Activated CD8-positive, alpha-beta T cell treated with anti-CD3 and anti-CD28 coated beads for 36 hours (primary cell): ENCODE data around the gene TFB2M. TPM values are rescaled to one million over a fixed set of nuclear protein-coding genes. Genes with fewer than 3 reads are reported as not detected.

Experiments
- ATAC-seq: fragments of 200-7000 bp; cut with Tn5 transposase; one replicate; pipeline ENCODE4 v1.10.0; 2021; ENCODE audit warnings: mild to moderate bottlenecking, moderate library complexity
- CTCF ChIA-PET: fragments of 350-600 bp; sonication (Branson Sonifier 250); formaldehyde crosslinking; loops from one replicate; lab custom pipeline; 2021; ENCODE audit warnings: antibody characterized with exemption; lab: Charles Lee
- POLR2A ChIA-PET: fragments of 350-600 bp; sonication (Branson Sonifier 250); formaldehyde crosslinking; loops from one replicate; lab custom pipeline; 2021; ENCODE audit warnings: antibody characterized with exemption; lab: Charles Lee
- DNase-seq: peaks from one replicate; pipeline ENCODE4 v3.0.0-alpha.2; 2020
- H3K27ac Mint-ChIP-seq: one replicate; pipeline ENCODE4 v1.8.0; 2021; ENCODE audit warnings: mild to moderate bottlenecking, mixed read lengths
- H3K27me3 Mint-ChIP-seq: one replicate; pipeline ENCODE4 v1.8.0; 2021; ENCODE audit warnings: mixed read lengths
- H3K36me3 Mint-ChIP-seq: one replicate; pipeline ENCODE4 v1.8.0; 2021; ENCODE audit warnings: low read depth, mixed read lengths
- H3K4me1 Mint-ChIP-seq: one replicate; pipeline ENCODE4 v1.8.0; 2021; ENCODE audit warnings: low read depth, mixed read lengths
- H3K4me3 Mint-ChIP-seq: one replicate; pipeline ENCODE4 v1.8.0; 2021; ENCODE audit warnings: mild to moderate bottlenecking, moderate library complexity, mixed read lengths
- H3K9me3 Mint-ChIP-seq: one replicate; pipeline ENCODE4 v1.8.0; 2021; ENCODE audit warnings: mixed read lengths
- CTCF ChIP-seq: fragments of 200-600 bp; IDR thresholded peaks from one replicate; pipeline ENCODE4 v1.8.0; 2022; ENCODE audit warnings: antibody characterized with exemption, mild to moderate bottlenecking
- intact Hi-C: fragments of 100-400 bp; cut with micrococcal nuclease; formaldehyde crosslinking; loops from one replicate; pipeline ENCODE4 v1.10.0; 2022
- total RNA-seq, 2 experiments: library from RNA; stranded (reverse); gene quantifications; one replicate each; pipeline ENCODE4 v1.2.3, GENCODE V29; 2021

Gene TFB2M
- total RNA-seq, 2 experiments from 2014 or later, result 16.0 TPM

- Mint-ChIP-seq H3K27me3 (no peaks in the 10 kb centered on the region), H3K4me3 (no peak overlapping the region), H3K27ac (no peak overlapping the region), H3K4me1 (peaks cover 8% of the 10 kb centered on the region), H3K9me3 (peaks cover 18% of the 10 kb centered on the region), H3K36me3 (peaks cover 2% of the 10 kb centered on the region)
- ChIA-PET POLR2A (no interaction called here), CTCF (interaction anchor here (1.6 kb wide), 1 partner anchor 17 kb away, joined by 3 read pairs; no protein-coding TSS in a partner anchor)
- ATAC-seq (no peak), DNase-seq (no peak)
- no peak for TF ChIP-seq CTCF
- intact Hi-C loops, result no loop called here
Measured at GRCh38 chr1:246515390-246516005, 50.6 kb downstream of the TFB2M start.

GRCh38 chr1:246513619-246514343 is 52.3 kb downstream of the TFB2M start:
- intact Hi-C loops, result no loop called here
- Mint-ChIP-seq H3K27ac (no peak overlapping the region), H3K36me3 (peaks cover 2% of the 10 kb centered on the region), H3K27me3 (no peaks in the 10 kb centered on the region), H3K4me3 (no peak overlapping the region), H3K9me3 (peaks cover 18% of the 10 kb centered on the region), H3K4me1 (peaks cover 8% of the 10 kb centered on the region)
- DNase-seq (no peak), ATAC-seq (no peak)
- no peak for TF ChIP-seq CTCF
- ChIA-PET POLR2A (interaction anchor here (1.0 kb wide), 1 partner anchor 53 kb away, joined by 3 read pairs; the partner anchor contains the start of genes CNST and TFB2M), CTCF (interaction anchor here (1.0 to 1.8 kb wide), 3 partner anchors 8 to 21 kb away, joined by 3 to 4 read pairs (median 4); no protein-coding TSS in a partner anchor)

GRCh38 chr1:246513041-246513440 is 53.0 kb downstream of the TFB2M start:
- ChIA-PET POLR2A (interaction anchor here (1.0 kb wide), 1 partner anchor 53 kb away, joined by 3 read pairs; the partner anchor contains the start of genes CNST and TFB2M), CTCF (interaction anchor here (1.8 kb wide), 1 partner anchor 8 kb away, joined by 4 read pairs; no protein-coding TSS in a partner anchor)
- Mint-ChIP-seq H3K9me3 (peaks cover 18% of the 10 kb centered on the region), H3K36me3 (peaks cover 2% of the 10 kb centered on the region), H3K27ac (no peak overlapping the region), H3K27me3 (no peaks in the 10 kb centered on the region), H3K4me3 (no peak overlapping the region), H3K4me1 (peaks cover 8% of the 10 kb centered on the region)
- TF ChIP-seq CTCF, result no peak
- ATAC-seq (no peak), DNase-seq (no peak)
- intact Hi-C loops, result no loop called here

- Mint-ChIP-seq H3K27ac (no peak overlapping the region), H3K9me3 (peaks cover 18% of the 10 kb centered on the region), H3K4me3 (no peak overlapping the region), H3K36me3 (peaks cover 2% of the 10 kb centered on the region), H3K4me1 (peaks cover 11% of the 10 kb centered on the region), H3K27me3 (no peaks in the 10 kb centered on the region)
- ChIA-PET CTCF (interaction anchor here (1.8 kb wide), 1 partner anchor 7 kb away, joined by 4 read pairs; no protein-coding TSS in a partner anchor), POLR2A (no interaction called here)
- ATAC-seq (no peak), DNase-seq (no peak)
- intact Hi-C loops, result no loop called here
- no peak for TF ChIP-seq CTCF
Measured at GRCh38 chr1:246512635-246513034, 53.4 kb downstream of the TFB2M start.

GRCh38 chr1:246512230-246512629 is 53.8 kb downstream of the TFB2M start:
- Mint-ChIP-seq H3K4me1 (peaks cover 15% of the 10 kb centered on the region), H3K4me3 (no peak overlapping the region), H3K27me3 (no peaks in the 10 kb centered on the region), H3K27ac (no peak overlapping the region), H3K9me3 (peaks cover 18% of the 10 kb centered on the region), H3K36me3 (peaks cover 2% of the 10 kb centered on the region)
- CTCF ChIA-PET, result no interaction called here
- DNase-seq, result no peak
- no peak for ATAC-seq
- POLR2A ChIA-PET, result no interaction called here
- intact Hi-C loops, result no loop called here
- TF ChIP-seq CTCF, result no peak
